HEK293T (cell line): ENCODE measurements around the gene LRRC58.

Source experiments
- CTCF ChIA-PET: fragments of 350-600 bp; formaldehyde crosslinking; extraction: SDS; loops from one replicate; lab custom pipeline; 2021; ENCODE audit warnings: antibody characterized with exemption, inconsistent platforms; lab: Yijun Ruan, JAX
- POLR2A ChIA-PET: fragments of 350-600 bp; formaldehyde crosslinking; extraction: SDS; loops from one replicate; lab custom pipeline; 2020; ENCODE audit warnings: antibody characterized with exemption, inconsistent platforms; lab: Yijun Ruan, JAX
- DNase-seq: peaks from one replicate; pipeline ENCODE4 v3.0.0; 2012; ENCODE audit warnings: mixed read lengths; ENCODE audit errors: extremely low spot score
- ARNT ChIP-seq: fragments of 450-650 bp; IDR thresholded peaks from 2 replicates; pipeline ENCODE4 v1.6.1; 2017; ENCODE audit warnings: mild to moderate bottlenecking
- BHLHE40 ChIP-seq: fragments of 450-650 bp; IDR thresholded peaks from 2 replicates; pipeline ENCODE4 v1.6.1; 2016; ENCODE audit warnings: mild to moderate bottlenecking, moderate library complexity, borderline replicate concordance
- CTBP1 ChIP-seq: fragments of 450-650 bp; IDR thresholded peaks from 2 replicates; pipeline ENCODE4 v1.6.1; 2016; ENCODE audit warnings: borderline replicate concordance
- ELF4 ChIP-seq: fragments of 450-650 bp; IDR thresholded peaks from 2 replicates; pipeline ENCODE4 v1.6.1; 2017; ENCODE audit warnings: antibody characterized with exemption
- FOXA1 ChIP-seq: fragments of 450-650 bp; IDR thresholded peaks from 2 replicates; pipeline ENCODE4 v1.6.1; 2016; ENCODE audit warnings: mild to moderate bottlenecking
- FOXK2 ChIP-seq: fragments of 450-650 bp; IDR thresholded peaks from 2 replicates; pipeline ENCODE4 v1.6.1; 2016; ENCODE audit warnings: mild to moderate bottlenecking
- FOXM1 ChIP-seq: fragments of 450-650 bp; IDR thresholded peaks from 2 replicates; pipeline ENCODE4 v1.6.1; 2017; ENCODE audit warnings: mild to moderate bottlenecking, borderline replicate concordance
- HDGF ChIP-seq: fragments of 450-650 bp; IDR thresholded peaks from 2 replicates; pipeline ENCODE4 v1.6.1; 2017; ENCODE audit warnings: antibody characterized with exemption, borderline replicate concordance
- L3MBTL2 ChIP-seq: fragments of 450-650 bp; conservative IDR thresholded peaks from 2 replicates; pipeline ENCODE4 v1.6.1; 2016; ENCODE audit warnings: mild to moderate bottlenecking
- LEF1 ChIP-seq: fragments of 450-650 bp; IDR thresholded peaks from 2 replicates; pipeline ENCODE4 v1.6.1; 2017; ENCODE audit warnings: mild to moderate bottlenecking, borderline replicate concordance
- NFRKB ChIP-seq: fragments of 450-650 bp; IDR thresholded peaks from 2 replicates; pipeline ENCODE4 v1.6.1; 2016; ENCODE audit warnings: mild to moderate bottlenecking, moderate library complexity
- SP1 ChIP-seq: fragments of 450-650 bp; IDR thresholded peaks from 2 replicates; pipeline ENCODE4 v1.6.1; 2017
- SUZ12 ChIP-seq: fragments of 450-650 bp; IDR thresholded peaks from 2 replicates; pipeline ENCODE4 v1.6.1; 2016; ENCODE audit warnings: mild to moderate bottlenecking
- TARDBP ChIP-seq: fragments of 450-650 bp; IDR thresholded peaks from 2 replicates; pipeline ENCODE4 v1.6.1; 2016
- ZNF384 ChIP-seq: fragments of 450-650 bp; IDR thresholded peaks from 2 replicates; pipeline ENCODE4 v1.6.1; 2016
- TF ChIP-seq, protein P1 (sequence below): fragments of 450-650 bp; IDR thresholded peaks from 2 replicates; pipeline ENCODE4 v1.6.1; 2016

The LRRC58 gene

DNA sequence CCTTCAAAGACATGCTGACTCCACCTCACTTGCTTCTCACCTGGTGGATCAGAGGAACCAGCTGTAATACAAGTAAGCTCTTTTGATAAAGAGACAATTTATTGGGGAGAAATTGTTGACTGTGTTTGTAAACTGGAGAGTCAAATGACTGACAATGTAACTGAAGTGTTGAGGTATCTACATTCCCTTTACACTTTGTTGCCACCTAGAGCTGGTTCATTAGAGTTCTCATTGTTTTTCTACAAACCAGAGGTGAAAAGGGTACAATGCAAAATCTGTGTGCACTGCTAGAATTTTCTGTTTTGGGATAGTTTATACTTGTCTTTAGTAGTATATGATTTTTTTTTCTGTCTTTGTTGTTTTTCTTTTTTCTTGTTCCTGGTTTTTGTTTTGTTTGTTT lies 8.7 kb upstream of the LRRC58 start:
- ChIA-PET POLR2A (interaction anchor here (1.9 kb wide), 1 partner anchor 9 kb away, joined by 10 read pairs; the partner anchor contains the start of gene LRRC58), CTCF (no interaction called here)
- no peak for DNase-seq
- no peak for TF ChIP-seq BHLHE40

DNA sequence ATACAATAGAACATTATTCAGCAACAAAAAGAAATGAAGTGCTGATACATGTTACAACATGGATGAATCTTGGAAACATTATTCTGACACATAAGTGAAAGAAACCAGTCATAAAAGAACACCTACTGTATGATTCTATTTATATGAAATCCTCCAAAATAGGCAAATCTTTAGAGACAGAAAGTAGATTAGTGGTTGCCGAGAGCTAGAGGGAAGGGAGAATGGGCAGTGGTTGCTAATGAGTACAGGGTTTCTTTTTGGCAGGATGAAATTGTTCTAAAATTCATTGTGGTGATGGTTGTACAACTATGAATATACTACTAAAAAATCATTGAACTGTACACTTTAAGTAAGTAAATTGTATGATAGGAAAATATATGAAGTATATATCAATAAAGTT lies 6.3 kb upstream of the LRRC58 start:
- POLR2A ChIA-PET = no interaction called here
- TF ChIP-seq TARDBP = no peak
- TF ChIP-seq SP1 = no peak
- no peak for TF ChIP-seq FOXM1
- TF ChIP-seq ELF4 = no peak
- no peak for TF ChIP-seq BHLHE40
- TF ChIP-seq L3MBTL2 = no peak
- TF ChIP-seq FOXK2 = no peak
- TF ChIP-seq FOXA1 = no peak
- TF ChIP-seq, protein P1, sequence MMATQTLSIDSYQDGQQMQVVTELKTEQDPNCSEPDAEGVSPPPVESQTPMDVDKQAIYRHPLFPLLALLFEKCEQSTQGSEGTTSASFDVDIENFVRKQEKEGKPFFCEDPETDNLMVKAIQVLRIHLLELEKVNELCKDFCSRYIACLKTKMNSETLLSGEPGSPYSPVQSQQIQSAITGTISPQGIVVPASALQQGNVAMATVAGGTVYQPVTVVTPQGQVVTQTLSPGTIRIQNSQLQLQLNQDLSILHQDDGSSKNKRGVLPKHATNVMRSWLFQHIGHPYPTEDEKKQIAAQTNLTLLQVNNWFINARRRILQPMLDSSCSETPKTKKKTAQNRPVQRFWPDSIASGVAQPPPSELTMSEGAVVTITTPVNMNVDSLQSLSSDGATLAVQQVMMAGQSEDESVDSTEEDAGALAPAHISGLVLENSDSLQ = no peak
- TF ChIP-seq LEF1 = no peak
- no peak for TF ChIP-seq CTBP1
- TF ChIP-seq SUZ12 = no peak
- no peak for TF ChIP-seq HDGF
- TF ChIP-seq ZNF384 = no peak
- TF ChIP-seq ARNT = no peak
- TF ChIP-seq NFRKB = no peak
- CTCF ChIA-PET = interaction anchor here (0.6 kb wide), 1 partner anchor 201 kb away, joined by 3 read pairs; no protein-coding TSS in a partner anchor
- no peak for DNase-seq

DNA sequence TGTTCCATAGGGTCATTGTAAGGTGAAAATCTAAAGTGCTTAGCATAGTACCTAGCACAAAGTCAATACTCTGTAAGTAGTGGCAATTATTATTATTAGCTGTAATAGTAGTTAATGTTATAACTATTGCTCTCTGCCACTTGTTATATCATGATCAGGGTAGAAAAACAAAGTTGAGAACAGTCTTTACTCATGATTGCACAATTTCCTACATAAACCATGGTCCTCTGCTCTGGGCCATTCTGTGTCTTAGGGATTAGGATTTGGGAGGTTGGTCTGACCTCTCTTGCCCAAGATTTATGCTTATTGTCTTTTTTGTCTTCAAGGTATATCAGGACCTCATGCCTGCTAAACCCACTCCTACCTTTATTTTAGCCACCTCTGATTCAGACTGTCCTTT lies 4.3 kb upstream of the LRRC58 start:
- CTCF ChIA-PET = no interaction called here
- no peak for TF ChIP-seq HDGF
- no peak for TF ChIP-seq L3MBTL2
- TF ChIP-seq, protein P1 = no peak
- TF ChIP-seq FOXK2 = no peak
- no peak for TF ChIP-seq NFRKB
- no peak for TF ChIP-seq SP1
- no peak for TF ChIP-seq FOXM1
- TF ChIP-seq LEF1 = no peak
- no peak for TF ChIP-seq ARNT
- TF ChIP-seq ZNF384 = no peak
- no peak for TF ChIP-seq ELF4
- no peak for TF ChIP-seq FOXA1
- TF ChIP-seq SUZ12 = no peak
- POLR2A ChIA-PET = no interaction called here
- no peak for DNase-seq

DNA sequence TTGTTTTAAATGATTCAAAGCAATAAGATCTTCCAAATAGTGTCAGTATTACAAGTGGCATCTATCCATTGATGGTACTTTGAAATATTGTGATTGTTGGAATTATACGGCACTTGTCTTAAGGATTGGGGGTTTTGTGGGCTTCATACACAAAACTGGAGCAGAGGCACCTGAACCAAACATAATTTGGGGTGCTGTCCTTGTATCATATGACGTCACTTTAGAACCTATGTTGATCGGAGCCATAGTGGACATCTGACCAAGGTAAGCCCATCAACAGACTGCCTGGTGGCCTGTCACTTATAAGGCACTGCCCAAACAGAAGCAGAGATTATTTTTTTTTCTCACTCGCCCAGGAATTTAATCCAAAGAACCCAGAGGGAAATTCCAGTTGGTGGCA lies 2.9 kb upstream of the LRRC58 start:
- POLR2A ChIA-PET = no interaction called here

DNA sequence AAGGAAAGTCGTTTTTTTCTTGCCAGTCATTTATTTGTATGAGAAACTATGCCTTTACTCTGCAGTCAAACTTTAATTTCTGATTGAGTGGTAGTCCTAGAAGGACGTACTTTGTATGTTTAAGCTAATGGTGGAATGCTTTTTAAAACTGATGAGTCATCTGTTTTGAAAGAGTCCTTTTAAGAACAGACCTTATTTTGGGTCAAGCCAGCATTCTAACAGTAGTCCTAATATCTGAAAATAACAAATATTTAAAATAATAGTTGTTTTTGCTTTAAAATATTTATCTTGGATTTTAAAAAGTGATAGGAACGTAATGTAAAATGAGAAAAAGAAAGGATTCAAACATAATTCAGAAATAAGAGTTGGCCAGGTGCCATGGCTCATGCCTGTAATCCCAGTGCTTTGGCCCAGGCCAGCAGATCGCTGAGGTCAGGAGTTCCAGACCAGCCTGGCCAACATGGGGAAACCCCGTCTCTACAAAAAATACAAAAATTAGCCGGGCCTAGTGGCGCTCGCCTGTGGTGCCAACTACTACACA lies 1.3 kb upstream of the LRRC58 start:
- DNase-seq = peak; percentile 12
- TF ChIP-seq L3MBTL2 = no peak
- TF ChIP-seq HDGF = no peak
- TF ChIP-seq, protein P1 = no peak
- no peak for TF ChIP-seq BHLHE40
- TF ChIP-seq FOXK2 = no peak
- no peak for TF ChIP-seq ARNT
- TF ChIP-seq FOXA1 = no peak
- no peak for TF ChIP-seq NFRKB
- no peak for TF ChIP-seq CTBP1
- ChIA-PET POLR2A (interaction anchor here (1.0 to 3.2 kb wide), 6 partner anchors 13 to 256 kb away, joined by 3 to 23 read pairs (median 4); partner anchors contain the start of genes FSTL1 and GSK3B), CTCF (interaction anchor here (0.9 kb wide), 1 partner anchor 9 kb away, joined by 3 read pairs; no protein-coding TSS in a partner anchor)

More for the DNA sequence above, 2.9 kb upstream of the LRRC58 start:
- CTCF ChIA-PET = no interaction called here
- DNase-seq = no peak
- TF ChIP-seq BHLHE40 (no peak), TARDBP (no peak), LEF1 (no peak)

DNA sequence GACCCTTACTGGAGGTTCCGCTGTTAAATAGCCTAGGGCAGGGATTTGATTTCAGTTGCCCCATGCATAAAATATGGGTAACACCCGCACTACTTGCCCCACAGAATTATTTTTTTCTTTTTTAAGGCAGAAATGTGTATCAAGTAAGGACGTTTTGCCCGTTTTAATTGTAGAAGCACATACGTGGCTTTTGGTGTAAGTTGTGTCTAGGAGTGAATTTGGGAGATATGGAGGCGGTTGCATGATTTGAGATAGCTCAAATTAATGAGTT lies 636 bp upstream of the LRRC58 start:
- ChIA-PET CTCF (interaction anchor here (0.9 kb wide), 1 partner anchor 9 kb away, joined by 3 read pairs; no protein-coding TSS in a partner anchor), POLR2A (interaction anchor here (1.0 to 3.2 kb wide), 11 partner anchors 8 to 320 kb away, joined by 3 to 23 read pairs (median 4); partner anchors contain the start of genes FSTL1 and GSK3B)
- DNase-seq = no peak
- no peak for TF ChIP-seq HDGF
- TF ChIP-seq BHLHE40 = no peak
- no peak for TF ChIP-seq FOXA1
- no peak for TF ChIP-seq FOXK2
- TF ChIP-seq FOXM1 = no peak
- no peak for TF ChIP-seq NFRKB
- no peak for TF ChIP-seq CTBP1
- no peak for TF ChIP-seq ZNF384
- no peak for TF ChIP-seq L3MBTL2
- TF ChIP-seq ARNT = no peak
- no peak for TF ChIP-seq TARDBP
- no peak for TF ChIP-seq SUZ12
- no peak for TF ChIP-seq ELF4
- no peak for TF ChIP-seq SP1
- TF ChIP-seq LEF1 = no peak
- TF ChIP-seq, protein P1 = no peak
